Hematopoietic multipotent progenitor cell treated with erythropoietin and hydrocortisone succinate and interleukin-3 and kit ligand, for 8 days (in vitro differentiated cells): ENCODE measurements around the gene ETV3L.
"Not testable (repeated sequence)": the region's sequence is repeated elsewhere in the genome, so short reads cannot be mapped to it uniquely, and the experiment has no call there.

Experiments
- DNase-seq: peaks from one replicate; pipeline ENCODE4 v3.0.0-alpha.2; 2015

Gene ETV3L

GRCh38 chr1:157069601-157070000, 30.0 kb downstream of the ETV3L start:
- DNase-seq: no peak

GRCh38 chr1:157059241-157059640, 40.4 kb downstream of the ETV3L start:
- not testable (repeated sequence) for DNase-seq

- no peak for DNase-seq
These were observed 43.3 kb downstream of the ETV3L start for GRCh38 chr1:157056269-157056668.

- DNase-seq: not testable (repeated sequence)
These were observed 43.9 kb downstream of the ETV3L start for GRCh38 chr1:157055729-157056128.

- DNase-seq: no peak
These were observed 48.8 kb downstream of the ETV3L start for GRCh38 chr1:157050836-157051235.

GRCh38 chr1:157047062-157047410, 52.6 kb downstream of the ETV3L start:
- DNase-seq: no peak

- DNase-seq: peak; percentile 65
These were observed 54.1 kb downstream of the ETV3L start, which contains the start of gene ARHGEF11 for GRCh38 chr1:157045250-157046218. ARHGEF11 (minus strand) TSS chr1:157045742; CDS start chr1:157044330, 1,412 bp downstream.

GRCh38 chr1:157044326-157044725, 55.3 kb downstream of the ETV3L start:
- DNase-seq: no peak

GRCh38 chr1:157043685-157044084, 55.9 kb downstream of the ETV3L start:
- no peak for DNase-seq

GRCh38 chr1:157042846-157043245, 56.8 kb downstream of the ETV3L start:
- DNase-seq: no peak
